Measurements from ENCODE around the gene PCSK2.

Gene PCSK2

GRCh38 chr20:17391127-17391771, 164.4 kb downstream of the PCSK2 start:
- no peak overlapping the region for H3K27ac ChIP-seq (ENCODE audit: low read depth, low read length)

GRCh38 chr20:17394411-17394810, 167.6 kb downstream of the PCSK2 start:
- H3K4me2 ChIP-seq (ENCODE audit: low read length) = no peak overlapping the region
- H3K9me3 ChIP-seq (ENCODE audit: control insufficient read depth, insufficient read depth, low read length) = no peaks in the 10 kb centered on the region
- no peaks in the 10 kb centered on the region for H4K20me1 ChIP-seq (ENCODE audit: control insufficient read depth, insufficient read depth, low read depth, low read length)
- H3F3A ChIP-seq (ENCODE audit: control insufficient read depth, insufficient read depth) = no peaks in the 10 kb centered on the region
- H3K36me3 ChIP-seq (ENCODE audit: control insufficient read depth, low read length) = no peaks in the 10 kb centered on the region
- H3K4me1 ChIP-seq (ENCODE audit: control insufficient read depth, low read length) = no peaks in the 10 kb centered on the region
- peaks cover 5% of the 10 kb centered on the region; the same call in 1 of the 2 replicates for H3K27me3 ChIP-seq (ENCODE audit: control insufficient read depth, low read length)
- H3K4me3 ChIP-seq (ENCODE audit: low read length) = no peak overlapping the region
- H3K9me2 ChIP-seq (replicated peaks; ENCODE audit: control insufficient read depth, low read length) = no peaks in the 10 kb centered on the region
- no peaks in the 10 kb centered on the region for H3K79me2 ChIP-seq (ENCODE audit: control insufficient read depth, low read length)
- no peak for TF ChIP-seq EZH2phosphoT487 (IDR thresholded peaks at IDR 0.05; ENCODE audit: borderline replicate concordance, low read length)
- TF ChIP-seq CTCF (IDR thresholded peaks at IDR 0.05; ENCODE audit: low read depth, low read length, poor library complexity, severe bottlenecking) = no peak
- H3K27ac ChIP-seq (ENCODE audit: low read depth, low read length) = no peak overlapping the region

More at GRCh38 chr20:17391127-17391771, 164.4 kb downstream of the PCSK2 start:
- H3K27me3 ChIP-seq (ENCODE audit: control insufficient read depth, low read length) = peaks cover 5% of the 10 kb centered on the region; the same call in 1 of the 2 replicates
- no peaks in the 10 kb centered on the region for H3K36me3 ChIP-seq (ENCODE audit: control insufficient read depth, low read length)
- no peaks in the 10 kb centered on the region for H3K9me3 ChIP-seq (ENCODE audit: control insufficient read depth, insufficient read depth, low read length)
- H3K4me2 ChIP-seq (ENCODE audit: low read length) = no peak overlapping the region
- no peaks in the 10 kb centered on the region for H3K79me2 ChIP-seq (ENCODE audit: control insufficient read depth, low read length)
- H4K20me1 ChIP-seq (ENCODE audit: control insufficient read depth, insufficient read depth, low read depth, low read length) = no peaks in the 10 kb centered on the region
- H3K9me2 ChIP-seq (replicated peaks; ENCODE audit: control insufficient read depth, low read length) = no peaks in the 10 kb centered on the region
- no peaks in the 10 kb centered on the region for H3K4me1 ChIP-seq (ENCODE audit: control insufficient read depth, low read length)
- TF ChIP-seq EZH2phosphoT487 (IDR thresholded peaks at IDR 0.05; ENCODE audit: borderline replicate concordance, low read length) = no peak
- H3K4me3 ChIP-seq (ENCODE audit: low read length) = no peak overlapping the region
- no peaks in the 10 kb centered on the region for H3F3A ChIP-seq (ENCODE audit: control insufficient read depth, insufficient read depth)

- Histone ChIP-seq H3K4me1 (ENCODE audit: control insufficient read depth, low read length) (no peaks in the 10 kb centered on the region), H4K20me1 (ENCODE audit: control insufficient read depth, insufficient read depth, low read depth, low read length) (no peaks in the 10 kb centered on the region), H3F3A (ENCODE audit: control insufficient read depth, insufficient read depth) (no peaks in the 10 kb centered on the region), H3K4me3 (ENCODE audit: low read length) (no peak overlapping the region), H3K9me3 (ENCODE audit: control insufficient read depth, insufficient read depth, low read length) (no peaks in the 10 kb centered on the region), H3K27me3 (ENCODE audit: control insufficient read depth, low read length) (peaks cover 5% of the 10 kb centered on the region; the same call in 1 of the 2 replicates), H3K36me3 (ENCODE audit: control insufficient read depth, low read length) (no peaks in the 10 kb centered on the region), H3K27ac (ENCODE audit: low read depth, low read length) (no peak overlapping the region), H3K9me2 (replicated peaks; ENCODE audit: control insufficient read depth, low read length) (no peaks in the 10 kb centered on the region), H3K4me2 (ENCODE audit: low read length) (no peak overlapping the region), H3K79me2 (ENCODE audit: control insufficient read depth, low read length) (no peaks in the 10 kb centered on the region)
- TF ChIP-seq EZH2phosphoT487 (IDR thresholded peaks at IDR 0.05; ENCODE audit: borderline replicate concordance, low read length) = no peak
- no peak for TF ChIP-seq CTCF (IDR thresholded peaks at IDR 0.05; ENCODE audit: low read depth, low read length, poor library complexity, severe bottlenecking)
Measured at GRCh38 chr20:17395729-17396128, 168.9 kb downstream of the PCSK2 start.

- TF ChIP-seq EZH2phosphoT487 (IDR thresholded peaks at IDR 0.05; ENCODE audit: borderline replicate concordance, low read length) = no peak
- no peak for TF ChIP-seq CTCF (IDR thresholded peaks at IDR 0.05; ENCODE audit: low read depth, low read length, poor library complexity, severe bottlenecking)
- no peaks in the 10 kb centered on the region for H3K79me2 ChIP-seq (ENCODE audit: control insufficient read depth, low read length)
- no peaks in the 10 kb centered on the region for H3K9me2 ChIP-seq (replicated peaks; ENCODE audit: control insufficient read depth, low read length)
- H3K4me1 ChIP-seq (ENCODE audit: control insufficient read depth, low read length) = no peaks in the 10 kb centered on the region
- no peaks in the 10 kb centered on the region for H4K20me1 ChIP-seq (ENCODE audit: control insufficient read depth, insufficient read depth, low read depth, low read length)
- H3K9me3 ChIP-seq (ENCODE audit: control insufficient read depth, insufficient read depth, low read length) = no peaks in the 10 kb centered on the region
- H3K4me3 ChIP-seq (ENCODE audit: low read length) = no peak overlapping the region
- peaks cover 2% of the 10 kb centered on the region; the same call in 1 of the 2 replicates for H3K27me3 ChIP-seq (ENCODE audit: control insufficient read depth, low read length)
- H3F3A ChIP-seq (ENCODE audit: control insufficient read depth, insufficient read depth) = no peaks in the 10 kb centered on the region
- H3K4me2 ChIP-seq (ENCODE audit: low read length) = no peak overlapping the region
- no peak overlapping the region for H3K27ac ChIP-seq (ENCODE audit: low read depth, low read length)
- H3K36me3 ChIP-seq (ENCODE audit: control insufficient read depth, low read length) = no peaks in the 10 kb centered on the region
Measured at GRCh38 chr20:17399303-17399985, 172.6 kb downstream of the PCSK2 start.
